Endothelial cell (in vitro differentiated cells): ENCODE results near the gene DIPK1C. TPM values are rescaled to one million over a fixed set of nuclear protein-coding genes. Genes with fewer than 3 reads are reported as not detected.

Source experiments
- DNase-seq: peaks from one replicate; pipeline ENCODE4 v3.0.0; 2021; ENCODE audit warnings: low spot score
- H3K27ac Mint-ChIP-seq: one replicate; pipeline ENCODE4 v1.8.0; 2021; ENCODE audit warnings: mixed read lengths, inconsistent platforms; ENCODE audit not compliant: unreplicated experiment
- H3K27me3 Mint-ChIP-seq: one replicate; pipeline ENCODE4 v1.8.0; 2021; ENCODE audit warnings: mild to moderate bottlenecking, moderate library complexity, mixed read lengths, inconsistent platforms; ENCODE audit not compliant: unreplicated experiment
- H3K36me3 Mint-ChIP-seq: one replicate; pipeline ENCODE4 v1.8.0; 2021; ENCODE audit warnings: mild to moderate bottlenecking, low read depth, mixed read lengths, inconsistent platforms; ENCODE audit not compliant: unreplicated experiment
- H3K4me1 Mint-ChIP-seq: one replicate; pipeline ENCODE4 v1.8.0; 2021; ENCODE audit warnings: mild to moderate bottlenecking, mixed read lengths, inconsistent platforms; ENCODE audit not compliant: unreplicated experiment
- H3K4me3 Mint-ChIP-seq: one replicate; pipeline ENCODE4 v1.8.0; 2021; ENCODE audit warnings: mild to moderate bottlenecking, mixed read lengths, inconsistent platforms; ENCODE audit not compliant: unreplicated experiment
- H3K9me3 Mint-ChIP-seq: one replicate; pipeline ENCODE4 v1.8.0; 2021; ENCODE audit warnings: mixed read lengths, inconsistent platforms; ENCODE audit not compliant: unreplicated experiment
- total RNA-seq: library from RNA; stranded (reverse); fragmentation: NEBNext Ultra II Directional; extraction: Animal tissue kit (Norgen Biotek cat#: 25700); gene quantifications from one replicate; pipeline ENCODE4 v1.2.1, GENCODE V29; 2021; ENCODE audit not compliant: unreplicated experiment
- TF ChIP-seq, protein P1 (sequence below): fragments of 200-600 bp; sonication (generic); IDR thresholded peaks from one replicate; pipeline ENCODE4 v1.5.0; 2021; ENCODE audit warnings: antibody characterized with exemption; ENCODE audit not compliant: unreplicated experiment

The DIPK1C gene
- total RNA-seq, 1 donor from 2014 or later: 0.21 TPM

- TF ChIP-seq, protein P1, sequence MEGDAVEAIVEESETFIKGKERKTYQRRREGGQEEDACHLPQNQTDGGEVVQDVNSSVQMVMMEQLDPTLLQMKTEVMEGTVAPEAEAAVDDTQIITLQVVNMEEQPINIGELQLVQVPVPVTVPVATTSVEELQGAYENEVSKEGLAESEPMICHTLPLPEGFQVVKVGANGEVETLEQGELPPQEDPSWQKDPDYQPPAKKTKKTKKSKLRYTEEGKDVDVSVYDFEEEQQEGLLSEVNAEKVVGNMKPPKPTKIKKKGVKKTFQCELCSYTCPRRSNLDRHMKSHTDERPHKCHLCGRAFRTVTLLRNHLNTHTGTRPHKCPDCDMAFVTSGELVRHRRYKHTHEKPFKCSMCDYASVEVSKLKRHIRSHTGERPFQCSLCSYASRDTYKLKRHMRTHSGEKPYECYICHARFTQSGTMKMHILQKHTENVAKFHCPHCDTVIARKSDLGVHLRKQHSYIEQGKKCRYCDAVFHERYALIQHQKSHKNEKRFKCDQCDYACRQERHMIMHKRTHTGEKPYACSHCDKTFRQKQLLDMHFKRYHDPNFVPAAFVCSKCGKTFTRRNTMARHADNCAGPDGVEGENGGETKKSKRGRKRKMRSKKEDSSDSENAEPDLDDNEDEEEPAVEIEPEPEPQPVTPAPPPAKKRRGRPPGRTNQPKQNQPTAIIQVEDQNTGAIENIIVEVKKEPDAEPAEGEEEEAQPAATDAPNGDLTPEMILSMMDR: no peak
- DNase-seq: no peak
- Mint-ChIP-seq H3K27me3 (peaks cover 6% of the 10 kb centered on the region), H3K9me3 (no peaks in the 10 kb centered on the region), H3K4me3 (no peak overlapping the region), H3K4me1 (peaks cover 3% of the 10 kb centered on the region), H3K36me3 (no peaks in the 10 kb centered on the region), H3K27ac (no peak overlapping the region)
Observed at GRCh38 chr18:74418023-74418422, 39.1 kb downstream of the DIPK1C start.

DNA sequence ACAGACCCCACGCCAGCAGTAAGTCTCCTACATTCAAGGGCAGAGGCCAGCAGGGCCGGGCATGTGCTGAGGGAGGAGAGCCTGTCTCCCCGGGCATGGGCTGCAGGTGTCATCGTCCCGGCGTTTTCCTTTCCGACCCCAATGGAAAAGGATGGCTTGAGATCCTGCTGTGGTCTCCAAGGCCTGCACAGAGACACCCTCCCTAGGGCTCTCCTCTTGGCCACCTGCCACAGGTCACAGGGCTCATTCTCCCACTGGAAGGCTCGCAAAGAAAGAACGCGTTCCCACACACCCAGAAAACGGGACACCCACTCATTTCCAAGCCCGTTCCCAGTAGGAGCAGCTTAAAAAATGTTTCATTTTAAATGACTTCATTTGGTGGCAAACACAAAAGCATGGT lies 41.0 kb downstream of the DIPK1C start:
- no peak for DNase-seq
- H3K27ac Mint-ChIP-seq: no peak overlapping the region

GRCh38 chr18:74414953-74415515 lies 42.1 kb downstream of the DIPK1C start:
- TF ChIP-seq, protein P1: no peak
- no peaks in the 10 kb centered on the region for H3K9me3 Mint-ChIP-seq
- no peak for DNase-seq
- H3K4me1 Mint-ChIP-seq: peaks cover 8% of the 10 kb centered on the region
- H3K36me3 Mint-ChIP-seq: no peaks in the 10 kb centered on the region
- no peak overlapping the region for H3K4me3 Mint-ChIP-seq
- H3K27ac Mint-ChIP-seq: no peak overlapping the region
- H3K27me3 Mint-ChIP-seq: peaks cover 1% of the 10 kb centered on the region

More for the DNA sequence above, 41.0 kb downstream of the DIPK1C start:
- Mint-ChIP-seq H3K27me3 (peaks cover 6% of the 10 kb centered on the region), H3K9me3 (no peaks in the 10 kb centered on the region), H3K36me3 (no peaks in the 10 kb centered on the region), H3K4me1 (peaks cover 3% of the 10 kb centered on the region), H3K4me3 (no peak overlapping the region)
- TF ChIP-seq, protein P1: no peak

DNA sequence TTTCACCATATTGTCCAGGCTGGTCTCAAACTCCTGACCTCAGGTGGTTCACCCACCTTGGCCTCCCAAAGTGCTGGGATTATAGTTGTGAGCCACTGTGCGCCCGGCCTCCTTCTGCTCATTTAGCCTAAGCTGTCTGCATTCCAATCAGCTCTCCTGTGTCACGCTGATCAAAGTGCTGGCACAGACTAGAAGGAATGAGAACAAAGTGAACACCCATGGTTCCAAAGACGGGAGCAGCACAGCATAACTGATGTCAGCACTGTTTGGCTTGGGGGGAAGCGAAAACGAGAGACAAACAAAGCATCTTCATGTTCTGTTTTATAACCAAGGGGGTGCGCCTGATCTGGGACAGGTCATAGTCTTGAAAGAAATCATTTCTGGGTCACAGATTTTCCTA lies 43.3 kb downstream of the DIPK1C start:
- Mint-ChIP-seq H3K36me3 (no peaks in the 10 kb centered on the region), H3K9me3 (no peaks in the 10 kb centered on the region), H3K27ac (no peak overlapping the region), H3K4me3 (no peak overlapping the region), H3K27me3 (peaks cover 1% of the 10 kb centered on the region), H3K4me1 (peaks cover 8% of the 10 kb centered on the region)
- TF ChIP-seq, protein P1: no peak
- no peak for DNase-seq

DNA sequence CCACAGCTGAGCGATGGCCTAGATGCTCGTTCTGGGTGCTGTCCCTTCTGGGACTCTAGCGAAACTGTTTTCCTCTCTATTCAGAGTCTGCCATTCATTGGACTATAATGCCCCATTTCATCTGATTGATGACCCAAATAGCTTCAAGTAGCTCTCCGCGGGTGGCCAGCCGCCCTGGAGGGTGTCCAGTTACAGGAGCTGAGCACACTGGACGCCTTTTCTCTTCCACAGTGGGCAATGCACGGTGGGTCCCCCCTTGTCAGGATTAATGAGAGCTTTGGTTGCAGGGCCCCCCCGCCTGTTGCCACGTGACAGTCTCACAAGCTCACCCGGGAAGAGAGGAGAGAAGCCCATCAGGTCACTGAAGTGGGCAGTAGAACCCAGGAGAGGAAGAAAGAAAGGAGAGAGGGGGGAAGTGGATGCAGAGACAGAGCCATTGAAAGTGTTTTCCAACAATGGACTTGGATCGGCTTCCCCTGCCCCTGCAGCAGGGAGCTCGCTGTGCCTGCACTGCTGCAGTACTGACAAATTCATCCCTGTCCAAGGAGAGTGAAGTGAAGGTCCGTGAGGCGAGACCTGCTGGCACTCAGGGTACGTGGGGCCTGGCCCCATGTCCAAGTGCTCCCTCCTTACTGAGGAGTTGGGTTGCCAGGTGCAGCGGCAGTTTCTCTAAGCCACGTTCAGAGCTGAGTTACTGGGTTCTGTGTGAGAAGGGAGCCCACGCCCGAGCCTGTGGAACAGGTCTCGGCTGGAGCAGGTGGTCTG lies 44.8 kb downstream of the DIPK1C start:
- Mint-ChIP-seq H3K36me3 (no peaks in the 10 kb centered on the region), H3K4me3 (no peak overlapping the region), H3K4me1 (peaks cover 5% of the 10 kb centered on the region), H3K27ac (no peak overlapping the region), H3K27me3 (peaks cover 1% of the 10 kb centered on the region), H3K9me3 (no peaks in the 10 kb centered on the region)
- TF ChIP-seq, protein P1: no peak
- no peak for DNase-seq
